A549 (cell line): ENCODE measurements around the gene HESX1. TPM values are rescaled to one million over a fixed set of nuclear protein-coding genes. Genes with fewer than 3 reads are reported as not detected.

Experiments used
- ATAC-seq, 2 experiments: fragments of 200-7000 bp in 1 of 2; fragments of >200 bp in 1 of 2; cut with Nextera tagmentation in 1 of 2; cut with Tn5 transposase in 1 of 2; 3 replicates each; pipeline versions ENCODE4 v1.8.0 to v1.9.1; 2018 to 2020; ENCODE audit warnings: mild to moderate bottlenecking in 1 of 2, moderate library complexity in 1 of 2
- CTCF ChIA-PET: fragments of 300-600 bp; sonication (Branson Sonifier 250); formaldehyde crosslinking; extraction: SDS; loops from one replicate; lab custom pipeline; 2021; ENCODE audit warnings: antibody characterized with exemption, inconsistent platforms; lab: Yijun Ruan, JAX
- POLR2A ChIA-PET: fragments of 350-600 bp; formaldehyde crosslinking; extraction: SDS; loops from one replicate; lab custom pipeline; 2021; ENCODE audit warnings: antibody characterized with exemption, inconsistent platforms; lab: Yijun Ruan, JAX
- DNase-seq, 2 experiments: peaks; one replicate each; pipeline versions ENCODE4 v3.0.0 to v3.0.0-alpha.2; 2011 to 2016; ENCODE audit warnings: low read depth in 1 of 2, low spot score in 1 of 2
- FAIRE-seq: peaks from 2 replicates; lab custom pipeline; 2011; peaks lifted over from hg19 to GRCh38; lab: Jason Lieb, UNC
- H3K27ac ChIP-seq, 2 experiments: fragments of >200 bp; sonication (Bioruptor Twin); formaldehyde crosslinking; 3 replicates each; pipeline ENCODE4 v1.5.1; 2016 to 2017
- H3K4me1 ChIP-seq: fragments of >200 bp; sonication (Bioruptor Twin); formaldehyde crosslinking; 3 replicates; pipeline ENCODE4 v1.6.1; 2016
- H3K4me2 ChIP-seq: fragments of >200 bp; sonication (Bioruptor Twin); formaldehyde crosslinking; 3 replicates; pipeline ENCODE4 v1.6.1; 2016
- H3K4me3 ChIP-seq: fragments of >200 bp; sonication (Bioruptor Twin); formaldehyde crosslinking; 3 replicates; pipeline ENCODE4 v1.5.1; 2016
- H3K9me3 ChIP-seq: fragments of >200 bp; sonication (Bioruptor Twin); formaldehyde crosslinking; 3 replicates; pipeline ENCODE4 v1.6.1; 2016
- BHLHE40 ChIP-seq: IDR thresholded peaks from 2 replicates; pipeline ENCODE4 v1.6.1; 2012; ENCODE audit warnings: low read depth, low read length, inconsistent platforms
- CBX2 ChIP-seq: fragments of 200-600 bp; sonication (generic); IDR thresholded peaks from 2 replicates; pipeline ENCODE4 v1.6.1; 2016; ENCODE audit warnings: low read depth, mild to moderate bottlenecking, borderline replicate concordance
- CBX8 ChIP-seq: fragments of 200-600 bp; sonication (generic); IDR thresholded peaks from 2 replicates; pipeline ENCODE4 v1.6.1; 2016
- CHD2 ChIP-seq: fragments of 150-350 bp; IDR thresholded peaks from 2 replicates; pipeline ENCODE4 v1.6.1; 2014; ENCODE audit warnings: low read length; ENCODE audit not compliant: partially characterized antibody
- EHF ChIP-seq: fragments of 250-450 bp; sonication (Bioruptor Pico); IDR thresholded peaks from 2 replicates; pipeline ENCODE4 v1.5.0; 2020; ENCODE audit warnings: mild to moderate bottlenecking
- EHMT2 ChIP-seq: fragments of 200-600 bp; sonication (generic); IDR thresholded peaks from 2 replicates; pipeline ENCODE4 v1.6.1; 2016; ENCODE audit warnings: antibody characterized with exemption, low read depth, mild to moderate bottlenecking, moderate library complexity
- ESRRA ChIP-seq: fragments of 150-350 bp; IDR thresholded peaks from 2 replicates; pipeline ENCODE4 v1.6.1; 2014; ENCODE audit warnings: mild to moderate bottlenecking, low read length, borderline replicate concordance
- HDAC2 ChIP-seq: fragments of 200-600 bp; sonication (generic); IDR thresholded peaks from 2 replicates; pipeline ENCODE4 v1.6.1; 2016
- HOXA7 ChIP-seq: fragments of 250-450 bp; sonication (Bioruptor Pico); IDR thresholded peaks from 2 replicates; pipeline ENCODE4 v1.5.0; 2020; ENCODE audit warnings: mild to moderate bottlenecking, moderate library complexity
- HOXB5 ChIP-seq: fragments of 250-450 bp; sonication (Bioruptor Pico); IDR thresholded peaks from 2 replicates; pipeline ENCODE4 v1.5.0; 2020; ENCODE audit warnings: mild to moderate bottlenecking, moderate library complexity
- JUNB ChIP-seq: fragments of >200 bp; sonication (Bioruptor Twin); formaldehyde crosslinking; IDR thresholded peaks from 2 replicates; pipeline ENCODE4 v1.6.1; 2016
- MYC ChIP-seq: IDR thresholded peaks from 2 replicates; pipeline ENCODE4 v1.6.1; 2012; ENCODE audit warnings: mild to moderate bottlenecking, inconsistent platforms, low read length, improper control_type of control experiment, borderline replicate concordance
- NFE2L2 ChIP-seq: fragments of 150-350 bp; conservative IDR thresholded peaks from 2 replicates; pipeline ENCODE4 v1.6.1; 2014; ENCODE audit warnings: low read length
- NPAS2 ChIP-seq: fragments of 250-450 bp; sonication (Bioruptor Pico); IDR thresholded peaks from 2 replicates; pipeline ENCODE4 v1.8.0; 2022; ENCODE audit warnings: mild to moderate bottlenecking, moderate library complexity, borderline replicate concordance
- NR3C1 ChIP-seq: fragments of >200 bp; sonication (Bioruptor Twin); formaldehyde crosslinking; IDR thresholded peaks from 3 replicates; pipeline ENCODE4 v1.6.1; 2017
- POLR2A ChIP-seq: IDR thresholded peaks from 2 replicates; pipeline ENCODE4 v1.6.1; 2012; ENCODE audit warnings: mild to moderate bottlenecking, low read length
- RAD21 ChIP-seq, 2 experiments: fragments of >200 bp in 1 of 2; sonication (Bioruptor Twin) in 1 of 2; formaldehyde crosslinking in 1 of 2; IDR thresholded peaks in 1 of 2; conservative IDR thresholded peaks in 1 of 2; 2 replicates in 1 of 2; 3 replicates in 1 of 2; pipeline ENCODE4 v1.6.1; 2012 to 2018; ENCODE audit warnings: inconsistent platforms in 1 of 2
- RARB ChIP-seq: fragments of 250-450 bp; sonication (Bioruptor Pico); IDR thresholded peaks from 2 replicates; pipeline ENCODE4 v1.8.0; 2021; ENCODE audit warnings: mild to moderate bottlenecking, moderate library complexity
- RCOR1 ChIP-seq: fragments of 150-350 bp; IDR thresholded peaks from 2 replicates; pipeline ENCODE4 v1.6.1; 2014; ENCODE audit warnings: antibody characterized with exemption, low read length, low read depth
- RFX5 ChIP-seq: fragments of 450-650 bp; IDR thresholded peaks from 2 replicates; pipeline ENCODE4 v1.7.1; 2014; ENCODE audit warnings: antibody characterized with exemption, mild to moderate bottlenecking, moderate library complexity
- SREBF2 ChIP-seq: fragments of 450-650 bp; IDR thresholded peaks from 2 replicates; pipeline ENCODE4 v1.6.1; 2014; ENCODE audit warnings: mild to moderate bottlenecking, moderate library complexity
- ZC3H11A ChIP-seq: fragments of 450-650 bp; IDR thresholded peaks from 2 replicates; pipeline ENCODE4 v1.6.1; 2014; ENCODE audit warnings: antibody characterized with exemption, mild to moderate bottlenecking
- ZFP36 ChIP-seq: fragments of 450-650 bp; IDR thresholded peaks from 2 replicates; pipeline ENCODE4 v1.6.1; 2014; ENCODE audit warnings: borderline replicate concordance; ENCODE audit not compliant: partially characterized antibody
- ZNF302 ChIP-seq: fragments of 250-450 bp; sonication (Bioruptor Pico); IDR thresholded peaks from 2 replicates; pipeline ENCODE4 v1.9.0; 2021; ENCODE audit warnings: inconsistent platforms, mild to moderate bottlenecking, moderate library complexity
- ZSCAN20 ChIP-seq: fragments of 250-450 bp; sonication (Bioruptor Pico); IDR thresholded peaks from 2 replicates; pipeline ENCODE4 v1.8.0; 2022; ENCODE audit warnings: mild to moderate bottlenecking, moderate library complexity
- WGBS: methylation state at CpG from one replicate; pipeline ENCODE4 v1.1.6; 2017; ENCODE audit errors: missing lambda C conversion rate; 5-methylcytosine and 5-hydroxymethylcytosine counted together
- polyA plus RNA-seq, 4 experiments: library from polyadenylated mRNA; depleted of rRNA in 3 of 4; stranded (reverse); fragments of >200 nt; fragmentation: RNase III in 1 of 4; extraction: RNeasy Plus Mini Kit Qiagen cat#74134 plus additional on column Dnase treatment in 1 of 4; gene quantifications; 2 replicates in 3 of 4; 3 replicates in 1 of 4; pipeline ENCODE4 v1.2.3, GENCODE V29; 2011 to 2017
- TF ChIP-seq, protein P1 (sequence below): fragments of >200 bp; sonication (Bioruptor Twin); formaldehyde crosslinking; IDR thresholded peaks from 3 replicates; pipeline ENCODE4 v1.5.1; 2016
- TF ChIP-seq, protein P2 (sequence below): IDR thresholded peaks from 2 replicates; pipeline ENCODE4 v1.6.1; 2012
- TF ChIP-seq, protein P3 (sequence below): fragments of 250-450 bp; sonication (Bioruptor Pico); IDR thresholded peaks from 2 replicates; pipeline ENCODE4 v1.5.0; 2021; ENCODE audit warnings: mild to moderate bottlenecking, moderate library complexity, borderline replicate concordance
- TF ChIP-seq, protein P4 (sequence below): fragments of >200 bp; sonication (Bioruptor Twin); formaldehyde crosslinking; IDR thresholded peaks from 3 replicates; pipeline ENCODE4 v1.6.1; 2016
- TF ChIP-seq, protein P5 (sequence below): IDR thresholded peaks from 2 replicates; pipeline ENCODE4 v1.6.1; 2012; ENCODE audit warnings: low read depth, borderline replicate concordance
- TF ChIP-seq, protein P6 (sequence below): fragments of 150-350 bp; IDR thresholded peaks from 2 replicates; pipeline ENCODE4 v1.6.1; 2014; ENCODE audit warnings: low read depth, mild to moderate bottlenecking, low read length

HESX1 gene
- polyA plus RNA-seq, 2 of the 4 experiments (the other 2 are of a cell fraction): 0.35 to 0.87 TPM

DNA sequence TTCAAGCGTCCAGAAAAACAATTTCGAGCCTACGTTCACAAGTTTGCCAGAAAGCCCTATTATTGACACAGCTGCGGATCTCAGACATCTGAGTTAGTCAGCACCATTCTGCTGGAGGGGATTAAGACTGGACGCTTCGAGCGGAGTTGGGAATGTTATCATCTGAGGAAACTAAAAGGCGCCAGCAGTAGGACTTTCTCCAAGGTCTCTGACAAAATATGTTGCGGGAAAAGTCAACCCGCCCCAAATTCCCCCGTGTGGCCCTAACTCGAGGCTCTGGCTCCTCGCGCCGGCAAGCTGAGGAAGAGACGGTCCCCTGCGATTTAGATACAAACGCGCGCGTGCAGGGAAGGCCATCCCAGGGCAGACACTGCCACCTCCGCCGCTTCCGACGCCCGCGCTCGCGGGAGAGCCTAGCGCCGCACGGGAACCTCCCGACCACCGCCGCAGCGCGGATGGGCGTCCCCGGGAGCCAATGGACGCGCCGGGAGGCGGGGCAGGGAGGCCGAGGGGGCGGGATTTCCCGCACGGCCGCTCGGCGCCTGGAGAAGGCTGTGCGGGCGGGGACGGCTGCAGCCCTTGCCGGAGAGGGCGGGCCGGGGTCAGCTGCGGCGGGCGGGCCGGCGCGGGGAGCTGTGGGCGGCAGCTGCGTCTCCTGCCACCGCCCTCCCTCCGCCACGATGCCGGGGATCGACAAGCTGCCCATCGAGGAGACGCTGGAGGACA is 27.6 kb upstream of the HESX1 start, which contains the start of gene APPL1 (continued):
- no peak for TF ChIP-seq ZNF302
- no peak for TF ChIP-seq ESRRA
- TF ChIP-seq ZC3H11A: no peak
- TF ChIP-seq NPAS2: no peak
- no peak for TF ChIP-seq HOXA7 (CRISPR knock-in tag)
- TF ChIP-seq NR3C1: no peak
- no peak for TF ChIP-seq JUNB
- no peak for TF ChIP-seq RCOR1
- TF ChIP-seq SREBF2: no peak
- TF ChIP-seq HDAC2: no peak
- TF ChIP-seq RAD21 (conservative IDR thresholded peaks at IDR 0.05 in 1 of 2, IDR thresholded peaks at IDR 0.05 in 1 of 2): no peak
- no peak for TF ChIP-seq RFX5
- TF ChIP-seq, protein P1, sequence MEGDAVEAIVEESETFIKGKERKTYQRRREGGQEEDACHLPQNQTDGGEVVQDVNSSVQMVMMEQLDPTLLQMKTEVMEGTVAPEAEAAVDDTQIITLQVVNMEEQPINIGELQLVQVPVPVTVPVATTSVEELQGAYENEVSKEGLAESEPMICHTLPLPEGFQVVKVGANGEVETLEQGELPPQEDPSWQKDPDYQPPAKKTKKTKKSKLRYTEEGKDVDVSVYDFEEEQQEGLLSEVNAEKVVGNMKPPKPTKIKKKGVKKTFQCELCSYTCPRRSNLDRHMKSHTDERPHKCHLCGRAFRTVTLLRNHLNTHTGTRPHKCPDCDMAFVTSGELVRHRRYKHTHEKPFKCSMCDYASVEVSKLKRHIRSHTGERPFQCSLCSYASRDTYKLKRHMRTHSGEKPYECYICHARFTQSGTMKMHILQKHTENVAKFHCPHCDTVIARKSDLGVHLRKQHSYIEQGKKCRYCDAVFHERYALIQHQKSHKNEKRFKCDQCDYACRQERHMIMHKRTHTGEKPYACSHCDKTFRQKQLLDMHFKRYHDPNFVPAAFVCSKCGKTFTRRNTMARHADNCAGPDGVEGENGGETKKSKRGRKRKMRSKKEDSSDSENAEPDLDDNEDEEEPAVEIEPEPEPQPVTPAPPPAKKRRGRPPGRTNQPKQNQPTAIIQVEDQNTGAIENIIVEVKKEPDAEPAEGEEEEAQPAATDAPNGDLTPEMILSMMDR: no peak
- TF ChIP-seq, protein P2, sequence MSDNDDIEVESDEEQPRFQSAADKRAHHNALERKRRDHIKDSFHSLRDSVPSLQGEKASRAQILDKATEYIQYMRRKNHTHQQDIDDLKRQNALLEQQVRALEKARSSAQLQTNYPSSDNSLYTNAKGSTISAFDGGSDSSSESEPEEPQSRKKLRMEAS: peak; percentile 85
- TF ChIP-seq ZSCAN20 (CRISPR knock-in tag): no peak
- TF ChIP-seq, protein P3, sequence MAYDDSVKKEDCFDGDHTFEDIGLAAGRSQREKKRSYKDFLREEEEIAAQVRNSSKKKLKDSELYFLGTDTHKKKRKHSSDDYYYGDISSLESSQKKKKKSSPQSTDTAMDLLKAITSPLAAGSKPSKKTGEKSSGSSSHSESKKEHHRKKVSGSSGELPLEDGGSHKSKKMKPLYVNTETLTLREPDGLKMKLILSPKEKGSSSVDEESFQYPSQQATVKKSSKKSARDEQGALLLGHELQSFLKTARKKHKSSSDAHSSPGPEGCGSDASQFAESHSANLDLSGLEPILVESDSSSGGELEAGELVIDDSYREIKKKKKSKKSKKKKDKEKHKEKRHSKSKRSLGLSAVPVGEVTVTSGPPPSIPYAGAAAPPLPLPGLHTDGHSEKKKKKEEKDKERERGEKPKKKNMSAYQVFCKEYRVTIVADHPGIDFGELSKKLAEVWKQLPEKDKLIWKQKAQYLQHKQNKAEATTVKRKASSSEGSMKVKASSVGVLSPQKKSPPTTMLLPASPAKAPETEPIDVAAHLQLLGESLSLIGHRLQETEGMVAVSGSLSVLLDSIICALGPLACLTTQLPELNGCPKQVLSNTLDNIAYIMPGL (CRISPR knock-in tag): no peak
- TF ChIP-seq EHMT2: no peak
- no peak for TF ChIP-seq CBX8
- TF ChIP-seq, protein P4, sequence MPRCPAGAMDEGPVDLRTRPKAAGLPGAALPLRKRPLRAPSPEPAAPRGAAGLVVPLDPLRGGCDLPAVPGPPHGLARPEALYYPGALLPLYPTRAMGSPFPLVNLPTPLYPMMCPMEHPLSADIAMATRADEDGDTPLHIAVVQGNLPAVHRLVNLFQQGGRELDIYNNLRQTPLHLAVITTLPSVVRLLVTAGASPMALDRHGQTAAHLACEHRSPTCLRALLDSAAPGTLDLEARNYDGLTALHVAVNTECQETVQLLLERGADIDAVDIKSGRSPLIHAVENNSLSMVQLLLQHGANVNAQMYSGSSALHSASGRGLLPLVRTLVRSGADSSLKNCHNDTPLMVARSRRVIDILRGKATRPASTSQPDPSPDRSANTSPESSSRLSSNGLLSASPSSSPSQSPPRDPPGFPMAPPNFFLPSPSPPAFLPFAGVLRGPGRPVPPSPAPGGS: 0 out of 3 replicates have a peak, but pooled peaks have one; percentile 42
- no peak for TF ChIP-seq CBX2
- TF ChIP-seq BHLHE40: no peak
- TF ChIP-seq, protein P5, sequence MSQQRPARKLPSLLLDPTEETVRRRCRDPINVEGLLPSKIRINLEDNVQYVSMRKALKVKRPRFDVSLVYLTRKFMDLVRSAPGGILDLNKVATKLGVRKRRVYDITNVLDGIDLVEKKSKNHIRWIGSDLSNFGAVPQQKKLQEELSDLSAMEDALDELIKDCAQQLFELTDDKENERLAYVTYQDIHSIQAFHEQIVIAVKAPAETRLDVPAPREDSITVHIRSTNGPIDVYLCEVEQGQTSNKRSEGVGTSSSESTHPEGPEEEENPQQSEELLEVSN: peak; percentile 79

DNA sequence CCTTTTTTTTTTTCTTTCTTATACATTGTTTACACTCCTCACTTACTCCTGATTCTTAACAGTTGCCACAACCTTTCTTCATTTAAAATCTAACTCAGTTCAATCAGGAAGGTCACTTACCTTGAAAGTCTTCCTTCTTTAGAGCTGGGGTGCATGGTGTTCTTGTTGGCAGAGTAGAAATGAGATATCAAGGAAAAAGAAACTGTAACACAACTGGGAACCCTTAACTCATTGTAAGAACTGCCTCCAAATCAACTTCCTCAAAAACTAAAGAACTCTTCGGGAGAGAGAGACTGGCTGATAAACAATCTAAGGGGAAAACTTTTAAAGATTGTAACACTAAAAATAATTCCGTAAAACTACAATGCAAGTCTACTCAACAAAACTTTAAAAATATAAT is 26.4 kb upstream of the HESX1 start:
- Histone ChIP-seq H3K27ac (no peak overlapping the region), H3K4me3 (no peak overlapping the region), H3K9me3 (no peaks in the 10 kb centered on the region), H3K4me2 (peak overlapping the region; percentile 77; the same call in 1 of the 3 replicates), H3K4me1 (peaks cover 18% of the 10 kb centered on the region; the same call in 2 of the 3 replicates)
- CTCF ChIA-PET: interaction anchor here (1.7 to 2.5 kb wide), 2 partner anchors 56 to 66 kb away, joined by 3 to 12 read pairs; no protein-coding TSS in a partner anchor
- POLR2A ChIA-PET: no interaction called here
- no peak for FAIRE-seq
- DNase-seq: no peak
- 81% methylated on average over 2 of the region's 2 CpGs for WGBS
- TF ChIP-seq CBX2: no peak
- no peak for TF ChIP-seq RCOR1
- no peak for TF ChIP-seq CBX8
- TF ChIP-seq ZFP36: no peak
- TF ChIP-seq RFX5: no peak
- TF ChIP-seq RAD21 (conservative IDR thresholded peaks at IDR 0.05 in 1 of 2, IDR thresholded peaks at IDR 0.05 in 1 of 2): no peak
- TF ChIP-seq, protein P6, sequence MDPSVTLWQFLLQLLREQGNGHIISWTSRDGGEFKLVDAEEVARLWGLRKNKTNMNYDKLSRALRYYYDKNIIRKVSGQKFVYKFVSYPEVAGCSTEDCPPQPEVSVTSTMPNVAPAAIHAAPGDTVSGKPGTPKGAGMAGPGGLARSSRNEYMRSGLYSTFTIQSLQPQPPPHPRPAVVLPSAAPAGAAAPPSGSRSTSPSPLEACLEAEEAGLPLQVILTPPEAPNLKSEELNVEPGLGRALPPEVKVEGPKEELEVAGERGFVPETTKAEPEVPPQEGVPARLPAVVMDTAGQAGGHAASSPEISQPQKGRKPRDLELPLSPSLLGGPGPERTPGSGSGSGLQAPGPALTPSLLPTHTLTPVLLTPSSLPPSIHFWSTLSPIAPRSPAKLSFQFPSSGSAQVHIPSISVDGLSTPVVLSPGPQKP: no peak
- no peak for TF ChIP-seq NFE2L2
- no peak for TF ChIP-seq MYC
- no peak for TF ChIP-seq CHD2
- no peak for TF ChIP-seq POLR2A
- TF ChIP-seq HOXB5 (CRISPR knock-in tag): no peak
- no peak for TF ChIP-seq RARB (CRISPR knock-in tag)
- TF ChIP-seq EHF (CRISPR knock-in tag): no peak
- TF ChIP-seq SREBF2: no peak
- no peak for ATAC-seq
